ENCODE data around the gene METTL26.
A peak's percentile ranks its signal among the peaks of the same experiment; 100 is the strongest.

METTL26 gene

GRCh38 chr16:636206-637080 is at the start of gene METTL26:
METTL26 (minus strand) TSS chr16:636305; CDS start chr16:636290, 15 bp downstream.
- DNase-seq, result peak; percentile 100

GRCh38 chr16:684961-685696 is 49.0 kb upstream of the METTL26 start:
- no peak for DNase-seq

DNA sequence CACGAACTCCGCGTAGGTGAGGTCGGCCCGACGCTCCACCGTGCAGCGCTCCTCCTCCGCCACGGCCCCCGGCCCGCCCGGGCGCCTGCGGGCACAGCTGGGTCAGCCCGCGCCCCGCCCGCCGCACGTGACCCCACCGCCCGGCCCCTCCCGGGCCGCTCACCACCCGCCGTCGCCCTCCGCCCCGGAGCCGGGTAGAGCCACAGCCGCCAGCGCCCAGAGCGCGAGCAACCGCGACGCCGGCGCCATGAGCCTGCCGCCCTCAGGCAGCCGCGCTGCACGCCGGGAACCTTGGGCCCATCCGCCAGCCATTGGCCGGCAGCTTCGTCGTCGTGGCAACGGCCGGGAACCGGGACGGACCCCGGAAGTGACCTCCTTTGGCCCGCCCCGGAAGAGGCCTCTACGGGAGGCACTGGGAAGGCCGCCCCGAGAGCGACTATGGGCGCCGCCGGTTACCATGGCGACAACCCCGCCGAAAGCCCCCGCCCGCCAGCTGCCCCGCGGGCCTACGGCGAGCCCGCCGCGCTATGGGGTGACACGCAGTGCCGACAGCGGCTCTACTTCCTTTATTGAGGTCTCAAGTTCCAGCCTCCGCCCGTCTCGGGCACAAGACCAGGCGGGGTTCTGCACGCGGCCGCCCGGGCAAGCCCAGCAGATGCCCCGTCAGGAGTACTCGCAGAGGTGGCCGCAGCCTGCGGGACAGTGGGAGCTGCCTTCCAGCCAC is 48.1 kb upstream of the METTL26 start, which contains the start of gene JMJD8:
Gene JMJD8, minus strand, starts transcription at position 264 of the 724 bp plus-strand sequence. Its CDS starts 15 bp downstream, at position 249.
- DNase-seq, result peak; percentile 98

GRCh38 chr16:683396-684070 is 47.4 kb upstream of the METTL26 start:
- DNase-seq, result no peak

DNA sequence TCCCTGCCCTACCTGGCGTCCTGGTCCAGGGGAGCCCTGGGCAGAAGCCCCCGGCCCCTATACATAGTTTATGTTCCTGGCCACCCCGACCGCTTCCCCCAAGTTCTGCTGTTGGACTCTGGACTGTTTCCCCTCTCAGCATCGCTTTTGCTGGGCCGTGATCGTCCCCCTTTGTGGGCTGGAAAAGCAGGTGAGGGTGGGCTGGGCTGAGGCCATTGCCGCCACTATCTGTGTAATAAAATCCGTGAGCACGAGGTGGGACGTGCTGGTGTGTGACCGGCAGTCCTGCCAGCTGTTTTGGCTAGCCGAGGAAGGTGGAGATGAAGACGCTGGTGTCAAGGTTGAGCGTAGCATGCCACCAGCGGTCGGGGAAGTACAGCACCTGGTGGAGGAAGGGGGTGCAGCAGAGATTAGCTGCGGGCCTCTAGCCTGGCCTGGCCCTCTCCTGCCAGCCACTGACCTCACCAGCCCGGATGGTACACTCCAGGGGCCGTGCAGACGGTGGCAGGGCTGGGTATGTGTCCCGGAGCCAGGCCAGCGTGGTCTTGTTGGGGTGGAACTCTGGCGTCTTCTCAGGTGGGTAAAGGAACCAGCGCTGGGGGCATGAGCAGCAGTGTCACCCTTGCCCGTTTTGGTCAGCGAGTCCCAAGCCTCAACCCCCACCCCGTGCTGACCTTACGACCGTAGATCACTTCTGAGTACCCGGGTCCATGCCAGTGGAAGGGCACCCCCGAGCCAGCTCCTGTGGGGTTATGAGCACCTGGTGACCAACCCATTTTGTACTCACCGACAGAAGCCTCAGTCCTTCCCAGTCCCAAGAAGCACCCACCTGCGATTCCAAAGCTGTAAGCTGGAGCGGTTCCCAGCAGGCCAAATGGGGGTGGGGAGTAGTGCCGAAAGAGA is 46.6 kb upstream of the METTL26 start:
- no peak for DNase-seq

- DNase-seq, result no peak
These were observed 45.8 kb upstream of the METTL26 start for GRCh38 chr16:681746-682427.

- peak; percentile 70 for DNase-seq
These were observed 45.1 kb upstream of the METTL26 start for GRCh38 chr16:680967-681745.

GRCh38 chr16:680625-680945 is 44.5 kb upstream of the METTL26 start:
- no peak for DNase-seq

DNA sequence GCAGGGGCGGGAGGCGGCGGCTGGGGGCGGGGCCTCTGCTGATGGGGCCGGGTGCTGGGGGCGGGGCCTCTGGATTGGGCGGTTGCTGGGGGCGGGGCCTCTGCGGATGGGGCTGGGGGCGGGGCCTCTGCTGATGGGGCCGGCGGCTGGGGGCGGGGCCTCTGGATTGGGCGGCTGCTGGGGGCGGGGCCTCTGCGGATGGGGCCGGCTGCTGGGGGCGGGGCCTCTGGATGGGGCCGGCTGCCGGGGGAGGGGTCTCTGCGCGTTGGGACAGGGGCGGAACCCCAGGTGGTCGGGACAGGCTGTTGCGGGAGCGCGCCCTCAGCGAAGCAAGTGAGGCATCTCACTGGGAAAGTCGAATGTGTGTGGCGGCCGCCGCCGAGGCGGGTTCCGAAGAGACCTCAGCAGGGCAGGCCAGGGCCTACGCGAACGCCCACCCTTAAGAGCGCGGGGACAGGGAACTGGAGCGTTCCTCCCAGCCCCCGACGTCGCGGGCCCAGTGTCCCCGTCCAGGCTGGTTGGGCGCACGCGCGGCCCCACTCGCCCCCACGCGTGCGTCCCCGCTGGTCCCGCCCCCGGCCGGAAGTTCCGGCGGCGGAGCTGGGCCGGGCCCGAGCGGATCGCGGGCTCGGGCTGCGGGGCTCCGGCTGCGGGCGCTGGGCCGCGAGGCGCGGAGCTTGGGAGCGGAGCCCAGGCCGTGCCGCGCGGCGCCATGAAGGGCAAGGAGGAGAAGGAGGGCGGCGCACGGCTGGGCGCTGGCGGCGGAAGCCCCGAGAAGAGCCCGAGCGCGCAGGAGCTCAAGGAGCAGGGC is 43.9 kb upstream of the METTL26 start, which contains the start of gene STUB1:
Gene STUB1, plus strand, starts transcription at position 597 of the 811 bp plus-strand sequence. Its CDS starts 116 bp downstream, at position 713.
- peak; percentile 94 for DNase-seq

DNA sequence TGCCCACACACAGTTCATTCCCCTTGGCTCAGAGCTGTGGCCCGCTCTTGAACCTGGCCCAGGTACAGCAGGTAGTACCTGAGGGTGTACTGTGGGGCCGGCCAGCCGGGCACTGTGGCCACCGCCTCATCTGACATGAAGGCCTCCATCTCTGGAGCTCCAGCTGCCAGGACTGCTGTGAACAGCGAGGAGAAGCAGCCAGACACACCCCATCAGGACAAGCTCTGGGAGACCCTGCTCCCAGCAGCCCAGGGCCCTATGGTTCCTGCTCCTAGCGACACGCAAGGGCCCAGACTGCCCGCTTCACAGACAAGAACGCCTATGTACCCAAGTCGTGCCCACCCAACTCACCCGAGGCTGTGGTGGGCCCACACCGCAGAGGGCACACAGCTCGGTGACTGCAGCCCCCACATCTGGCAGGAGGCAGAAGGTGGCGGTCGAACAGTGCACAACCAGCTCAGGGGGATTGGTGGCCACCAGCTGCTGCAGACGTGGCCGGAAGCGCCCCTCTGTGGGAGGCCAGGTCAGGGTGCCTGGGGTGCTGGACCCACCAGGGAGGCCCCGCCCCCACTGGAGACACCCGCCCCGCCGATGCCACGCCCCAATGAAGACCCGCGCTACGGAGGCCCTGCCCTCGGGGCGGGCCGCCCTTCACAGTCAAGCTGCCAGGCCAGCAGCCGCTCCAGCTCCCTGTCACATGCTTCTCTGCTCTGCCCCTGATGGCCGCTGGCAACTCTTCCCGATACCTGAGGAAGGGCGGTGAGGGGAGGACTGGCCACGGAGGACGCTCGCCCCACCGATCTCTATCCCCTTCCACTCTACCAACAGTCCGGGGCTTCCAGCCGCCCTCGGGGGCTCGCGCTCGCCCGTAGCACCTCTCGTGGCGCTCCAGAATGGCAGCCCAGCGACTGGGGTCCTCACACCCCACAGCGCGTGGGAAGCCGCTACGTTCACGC is 43.0 kb upstream of the METTL26 start:
- no peak for DNase-seq

- no peak for DNase-seq
These were observed 42.2 kb upstream of the METTL26 start for GRCh38 chr16:678209-678857.

GRCh38 chr16:677316-678190 is 41.4 kb upstream of the METTL26 start:
- no peak for DNase-seq

- DNase-seq, result no peak
These were observed 40.8 kb upstream of the METTL26 start for GRCh38 chr16:676913-677312.

DNA sequence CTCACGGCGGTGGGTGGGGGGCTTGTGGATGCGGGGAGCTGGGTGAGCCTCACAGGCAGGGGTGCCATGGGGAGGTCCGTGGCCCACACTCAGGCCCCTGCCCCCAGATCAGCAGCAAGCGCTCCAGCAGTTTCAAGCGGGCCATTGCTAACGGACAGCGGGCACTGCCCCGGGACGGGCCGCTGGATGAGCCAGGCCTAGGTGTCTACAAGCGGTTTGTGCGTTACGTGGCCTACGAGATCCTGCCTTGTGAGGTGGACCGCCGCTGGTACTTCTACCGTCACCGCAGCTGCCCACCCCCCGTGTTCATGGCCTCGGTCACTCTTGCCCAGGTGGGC is 40.4 kb upstream of the METTL26 start:
- DNase-seq, result no peak

DNA sequence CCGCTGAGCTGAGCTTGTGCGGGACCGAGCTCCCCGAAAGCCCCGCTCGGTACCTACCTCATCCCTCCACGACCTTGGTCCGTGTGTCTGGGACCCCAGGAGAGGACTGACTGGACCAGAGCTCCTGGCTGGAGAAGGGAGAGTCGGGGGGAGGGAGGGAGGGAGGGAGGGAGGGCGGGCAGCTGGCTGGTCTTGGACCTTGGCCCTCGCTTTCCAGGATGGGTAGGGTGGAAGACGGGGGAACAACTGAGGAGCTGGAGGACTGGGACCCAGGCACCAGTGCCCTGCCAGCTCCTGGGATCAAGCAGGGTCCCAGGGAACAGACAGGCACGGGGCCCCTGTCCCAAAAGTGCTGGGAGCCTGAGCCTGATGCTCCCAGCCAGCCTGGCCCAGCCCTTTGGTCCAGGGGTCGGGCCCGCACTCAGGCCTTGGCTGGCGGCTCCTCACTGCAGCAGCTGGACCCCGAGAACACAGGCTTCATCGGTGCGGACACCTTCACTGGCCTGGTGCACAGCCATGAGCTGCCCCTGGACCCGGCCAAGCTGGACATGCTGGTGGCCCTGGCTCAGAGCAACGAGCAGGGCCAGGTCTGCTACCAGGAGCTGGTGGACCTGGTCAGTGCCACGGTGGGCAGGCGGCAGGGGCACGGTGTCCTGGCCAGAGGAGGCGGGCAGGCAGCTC is 39.9 kb upstream of the METTL26 start:
- DNase-seq, result no peak

All from activated CD8-positive, alpha-beta memory T cell treated with anti-CD3 and anti-CD28 coated beads for 24 hours (primary cell).